HG02840 (cell line): ENCODE measurements around the gene CNGB1.
"Not testable (repeated sequence)": the region's sequence is repeated elsewhere in the genome, so short reads cannot be mapped to it uniquely, and the experiment has no call there.

Experiments used
- ATAC-seq: cut with Tn5 transposase; IDR thresholded peaks from one replicate; pipeline ENCODE4 v1.9.1; 2021; ENCODE audit warnings: mild to moderate bottlenecking, moderate library complexity, moderate number of reproducible peaks; ENCODE audit not compliant: unreplicated experiment, low FRiP score

Gene CNGB1

DNA sequence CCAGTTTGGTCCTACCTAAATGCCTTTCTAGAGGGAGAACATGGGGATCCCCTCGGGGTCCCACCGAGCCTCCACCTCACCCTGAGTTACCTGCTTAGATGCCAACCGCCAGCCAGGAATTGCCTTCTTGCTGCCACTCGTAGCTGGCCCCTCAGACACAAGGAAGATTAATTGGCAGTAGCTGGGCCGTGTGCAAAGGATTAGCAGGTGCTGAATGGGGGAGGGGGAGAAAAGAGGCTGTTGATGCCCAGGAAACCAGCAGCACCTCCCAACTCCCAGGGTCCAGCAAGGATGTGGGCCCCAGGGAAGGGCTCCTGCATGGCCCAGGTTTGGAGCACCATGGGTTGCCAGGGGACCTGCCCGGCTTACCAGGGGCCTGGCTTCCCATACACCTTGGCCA lies at the start of gene CNGB1:
TSS of gene CNGB1 (minus strand) at position 159 of the 400 bp plus-strand sequence. CDS start 3,842 bp downstream, outside the sequence.
- no peak for ATAC-seq

- no peak for ATAC-seq
Observed at GRCh38 chr16:58019866-58020538, 49.1 kb upstream of the CNGB1 start.

GRCh38 chr16:58018803-58019202 lies 47.9 kb upstream of the CNGB1 start:
- ATAC-seq = no peak

- ATAC-seq = no peak
Observed at GRCh38 chr16:58016840-58017446, 46.0 kb upstream of the CNGB1 start.

GRCh38 chr16:58013201-58013956 lies 42.5 kb upstream of the CNGB1 start:
- no peak for ATAC-seq

DNA sequence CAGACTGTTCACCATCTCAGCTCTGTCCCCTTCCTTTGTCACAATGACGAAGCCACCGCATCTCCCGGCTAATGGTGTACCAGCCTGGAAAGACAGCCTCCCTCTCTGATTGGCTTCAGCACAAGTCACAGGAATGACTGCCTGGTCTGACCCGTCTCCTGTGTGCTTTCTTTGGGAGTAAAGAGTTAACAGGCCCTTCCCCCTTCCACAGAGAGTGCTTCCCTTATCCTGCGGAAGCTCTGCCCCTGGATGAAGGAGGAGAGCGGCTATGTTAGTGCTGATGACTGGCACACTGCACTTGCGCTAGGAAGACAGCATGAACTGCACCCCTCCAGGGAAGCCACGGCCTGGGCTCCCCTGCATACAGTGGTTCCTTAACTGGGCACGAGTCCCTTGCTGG lies 41.6 kb upstream of the CNGB1 start:
- no peak for ATAC-seq

- no peak for ATAC-seq
Observed at GRCh38 chr16:58011652-58012051, 40.7 kb upstream of the CNGB1 start.

GRCh38 chr16:58010886-58011285 lies 40.0 kb upstream of the CNGB1 start:
- ATAC-seq = no peak

DNA sequence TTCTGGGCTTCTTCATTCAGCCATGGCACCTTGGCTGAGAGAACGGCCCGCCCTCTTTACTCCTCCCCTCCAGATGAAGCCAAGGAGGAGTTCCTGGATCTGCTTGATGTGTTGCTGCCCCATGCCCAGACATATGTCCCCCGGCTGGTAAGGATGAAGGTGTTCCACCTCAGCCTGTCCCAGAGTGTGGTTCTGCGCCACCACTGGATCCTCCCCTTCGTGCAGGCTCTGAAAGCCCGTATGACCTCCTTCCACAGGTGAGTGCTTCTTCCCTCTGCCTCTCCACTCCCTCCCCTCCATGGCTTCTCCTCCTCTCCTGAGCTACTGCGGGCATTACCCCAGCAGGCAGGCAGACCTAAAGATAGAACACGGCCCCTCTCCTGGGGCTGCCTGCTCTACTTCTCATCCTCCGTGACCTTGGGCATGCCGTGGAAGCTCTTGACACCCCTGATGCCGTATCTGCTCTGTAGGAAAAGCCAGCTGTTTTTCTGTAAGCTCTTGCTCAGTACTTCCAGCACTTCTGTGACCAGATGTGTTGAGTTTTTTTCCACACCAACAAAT lies 39.0 kb upstream of the CNGB1 start:
- no peak for ATAC-seq

DNA sequence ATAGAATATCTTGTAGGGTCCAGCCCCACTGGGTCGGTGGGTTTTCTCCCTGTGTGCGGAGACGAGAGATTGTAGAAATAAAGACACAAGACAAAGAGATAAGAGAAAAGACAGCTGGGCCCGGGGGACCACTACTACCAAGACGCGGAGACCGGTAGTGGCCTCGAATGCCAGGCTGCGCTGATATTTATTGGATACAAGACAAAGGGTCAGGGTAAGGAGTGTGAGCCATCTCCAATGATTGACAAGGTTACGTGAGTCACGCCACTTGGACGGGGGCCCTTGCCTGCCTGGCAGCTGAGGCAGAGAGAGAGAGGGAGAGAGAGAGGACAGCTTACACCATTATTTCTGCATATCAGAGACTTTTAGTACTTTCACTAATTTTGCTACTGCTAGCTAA lies 33.8 kb upstream of the CNGB1 start:
- ATAC-seq = not testable (repeated sequence)

DNA sequence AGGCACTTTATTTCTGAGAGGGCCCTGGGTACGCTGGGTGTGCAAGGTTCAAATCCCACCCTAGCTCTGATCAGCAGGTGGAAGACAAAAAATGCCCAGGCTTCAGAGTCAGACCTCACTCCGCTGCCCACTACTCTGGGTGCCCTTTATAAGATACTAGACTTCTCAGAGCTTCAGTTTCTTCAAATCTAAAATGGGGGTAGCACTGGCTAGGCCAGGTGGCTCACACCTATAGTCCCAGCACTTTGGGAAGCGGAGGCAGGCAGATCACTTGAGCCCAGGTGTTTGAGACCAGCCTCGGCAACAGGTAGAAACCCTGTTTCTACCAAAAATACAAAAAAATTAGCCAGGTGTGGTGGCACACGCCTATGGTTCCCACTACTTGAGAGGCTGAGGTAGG lies 32.0 kb upstream of the CNGB1 start:
- ATAC-seq = no peak

GRCh38 chr16:58002416-58002800 lies 31.5 kb upstream of the CNGB1 start:
- ATAC-seq = no peak

GRCh38 chr16:58001781-58002415 lies 31.0 kb upstream of the CNGB1 start:
- no peak for ATAC-seq

GRCh38 chr16:58000706-58001676 lies 30.1 kb upstream of the CNGB1 start, which contains the start of gene USB1:
Gene USB1, plus strand, starts transcription at chr16:58001407. Its CDS starts 77 bp downstream, at chr16:58001484.
- peak; percentile 79 for ATAC-seq

- ATAC-seq = peak; percentile 19
Observed at GRCh38 chr16:57999971-58000705, 29.2 kb upstream of the CNGB1 start, which contains the start of gene ZNF319. Gene ZNF319, minus strand, starts transcription at chr16:58000672. Its CDS starts 2,407 bp downstream, at chr16:57998265.

GRCh38 chr16:57999366-57999970 lies 28.5 kb upstream of the CNGB1 start:
- ATAC-seq = no peak

DNA sequence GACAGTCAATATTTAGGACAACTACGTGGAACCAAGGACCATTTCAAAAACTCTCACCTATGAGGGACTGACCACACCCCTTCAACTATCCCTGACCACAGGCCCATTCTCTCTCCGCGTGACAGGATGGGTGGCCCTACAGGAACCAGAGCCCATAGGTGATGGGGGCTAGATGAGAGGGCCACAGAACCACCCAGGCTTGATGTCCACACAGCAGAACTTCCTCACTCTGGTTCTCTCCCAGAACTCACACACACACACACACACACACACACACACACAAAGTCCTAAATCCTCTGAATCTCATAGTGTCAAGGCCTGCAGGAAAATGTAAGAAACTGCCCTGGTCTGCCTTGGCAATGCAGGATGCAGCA lies 28.1 kb upstream of the CNGB1 start:
- no peak for ATAC-seq

- ATAC-seq = no peak
Observed at GRCh38 chr16:57998486-57998885, 27.6 kb upstream of the CNGB1 start.
